NCI-H2196 treated with DMSO at 0.1 percent for 48 hours (cell line): Measurements from ENCODE around the gene ASCL5.
"Not testable (repeated sequence)": the region's sequence is repeated elsewhere in the genome, so short reads cannot be mapped to it uniquely, and the experiment has no call there.

Source experiments
- DNase-seq: peaks from one replicate; lab custom pipeline; 2025; ENCODE audit not compliant: unreplicated experiment; lab: John Stamatoyannopoulos, UW

Gene ASCL5, protein sequence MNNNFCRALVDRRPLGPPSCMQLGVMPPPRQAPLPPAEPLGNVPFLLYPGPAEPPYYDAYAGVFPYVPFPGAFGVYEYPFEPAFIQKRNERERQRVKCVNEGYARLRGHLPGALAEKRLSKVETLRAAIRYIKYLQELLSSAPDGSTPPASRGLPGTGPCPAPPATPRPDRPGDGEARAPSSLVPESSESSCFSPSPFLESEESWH

DNA sequence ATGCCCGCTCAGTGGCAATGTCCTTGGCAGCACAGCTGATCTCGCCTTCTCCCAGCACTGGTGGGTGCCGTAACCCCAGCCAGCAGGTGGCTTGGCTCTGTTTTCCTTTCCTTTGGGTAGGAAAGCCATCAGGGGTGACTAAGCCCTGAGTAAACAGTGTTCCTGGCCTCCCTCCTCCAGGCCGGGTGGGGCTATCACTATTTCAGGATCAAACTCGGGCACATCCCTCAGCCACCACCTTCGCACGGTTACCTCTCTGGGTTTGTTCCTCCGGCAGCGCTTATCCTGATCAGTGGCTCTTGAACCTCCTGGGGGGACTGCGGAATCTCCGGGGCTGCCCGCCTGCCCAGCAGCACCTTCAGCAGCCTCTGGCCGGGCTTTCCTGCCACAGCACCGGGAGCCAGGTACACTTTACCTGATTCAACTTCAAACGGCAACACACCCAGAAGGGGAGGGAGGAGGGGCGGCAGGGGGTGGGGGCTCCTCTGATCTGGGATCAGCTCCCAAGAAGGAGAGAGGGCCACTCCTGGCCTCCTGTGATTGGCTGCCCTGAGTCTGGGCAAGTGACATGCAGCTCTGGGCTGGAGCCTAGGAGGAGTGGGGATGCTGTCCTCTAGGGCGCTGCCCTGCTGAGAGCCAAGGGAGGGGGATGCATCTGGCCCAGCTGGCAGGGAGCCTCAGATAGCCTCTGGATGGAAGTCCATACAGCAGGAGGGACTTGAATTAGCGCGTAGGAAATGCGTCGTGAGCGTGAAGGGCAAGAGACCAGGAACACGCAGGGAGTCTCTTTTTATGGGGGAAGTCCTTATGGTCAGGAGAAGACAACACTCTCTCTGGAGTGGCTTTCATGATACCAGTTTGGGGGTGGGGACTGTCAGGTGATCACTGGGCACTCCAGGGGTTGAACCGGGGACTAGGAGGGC is at the start of gene ASCL5:
ASCL5 (minus strand) TSS at position 353 of the 923 bp plus-strand sequence. CDS start 11,812 bp downstream, outside the sequence.
- DNase-seq, result peak; percentile 47

DNA sequence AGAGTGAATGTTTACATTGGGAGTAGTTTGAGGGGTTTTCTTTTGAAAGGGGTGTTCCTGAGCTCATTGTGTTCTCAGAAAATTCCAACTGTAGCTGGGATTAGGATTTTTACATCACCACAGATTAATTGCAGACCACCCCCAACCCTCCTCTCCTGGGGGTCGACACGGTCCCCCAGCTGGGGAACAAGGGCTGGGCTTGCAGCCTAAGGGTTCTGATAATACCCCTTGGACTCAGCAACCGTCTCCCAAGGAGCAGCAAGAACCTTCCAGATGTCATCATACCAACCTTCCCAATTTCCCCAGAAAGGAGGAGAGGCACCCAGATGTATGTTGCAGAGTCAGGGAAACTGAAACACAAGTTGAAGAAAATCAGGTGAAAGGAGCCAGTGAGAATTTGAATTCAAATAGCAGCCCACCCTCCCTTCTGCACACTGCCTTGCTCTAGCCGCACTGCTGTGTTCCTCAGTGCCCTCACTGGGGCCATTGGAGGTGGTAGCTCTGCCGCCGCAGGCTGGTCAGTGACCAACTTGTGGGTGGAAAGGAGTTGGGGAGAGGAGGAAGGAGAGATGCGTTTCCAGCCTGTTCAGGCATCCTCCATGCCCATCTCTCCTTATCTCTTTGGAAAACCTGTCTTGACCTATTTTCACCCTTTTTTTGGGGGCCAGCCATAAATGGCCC is 49.0 kb upstream of the ASCL5 start:
- DNase-seq, result no peak

DNA sequence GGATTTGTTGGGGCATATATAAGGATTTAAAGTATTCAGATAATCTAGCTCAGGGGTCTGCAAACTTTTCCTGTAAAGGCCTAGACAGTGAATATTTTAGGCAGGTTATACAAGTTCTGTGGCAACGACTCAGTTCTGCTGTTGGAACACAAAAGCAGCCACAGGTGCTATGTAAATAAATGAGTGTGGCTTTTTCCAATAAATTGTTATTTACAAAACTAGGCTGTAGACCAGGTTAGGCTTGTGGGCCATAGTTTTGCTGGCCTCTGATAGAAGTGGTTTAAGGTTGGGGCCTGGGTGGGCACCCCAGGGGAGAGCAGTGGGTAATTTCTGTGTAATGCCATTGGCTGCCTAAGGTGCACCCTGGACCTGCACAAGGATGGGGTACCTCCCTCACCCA is 46.8 kb upstream of the ASCL5 start:
- no peak for DNase-seq

DNA sequence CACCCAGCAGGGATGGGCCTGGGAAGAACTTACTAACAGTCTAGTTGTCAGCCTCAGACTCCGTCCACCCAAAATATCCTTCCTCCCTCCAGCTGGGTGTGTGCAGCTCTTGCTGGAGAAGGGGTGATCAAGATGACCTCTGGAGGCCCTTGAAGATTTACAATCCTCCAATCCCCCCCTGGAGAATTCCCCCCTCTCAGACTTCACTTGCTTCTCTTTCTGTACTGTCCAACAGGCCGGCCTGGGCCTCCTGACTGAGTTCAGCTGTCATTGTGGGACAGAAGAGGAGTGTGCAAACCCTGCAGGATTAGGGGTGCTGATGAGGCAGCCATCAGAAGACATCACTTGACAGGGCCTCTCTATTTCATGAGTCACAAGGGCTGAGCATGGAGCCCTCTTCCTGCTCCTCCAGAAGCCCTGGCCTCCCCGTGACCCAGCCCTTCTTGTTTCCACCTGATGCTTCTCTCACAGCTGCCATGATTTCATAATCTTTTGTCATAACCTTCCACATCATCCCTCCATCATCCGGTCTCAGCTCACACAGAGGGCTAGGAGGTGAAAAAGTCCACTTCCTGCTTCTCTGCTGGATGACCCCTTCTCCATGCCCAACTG is 46.1 kb upstream of the ASCL5 start:
- DNase-seq, result no peak

DNA sequence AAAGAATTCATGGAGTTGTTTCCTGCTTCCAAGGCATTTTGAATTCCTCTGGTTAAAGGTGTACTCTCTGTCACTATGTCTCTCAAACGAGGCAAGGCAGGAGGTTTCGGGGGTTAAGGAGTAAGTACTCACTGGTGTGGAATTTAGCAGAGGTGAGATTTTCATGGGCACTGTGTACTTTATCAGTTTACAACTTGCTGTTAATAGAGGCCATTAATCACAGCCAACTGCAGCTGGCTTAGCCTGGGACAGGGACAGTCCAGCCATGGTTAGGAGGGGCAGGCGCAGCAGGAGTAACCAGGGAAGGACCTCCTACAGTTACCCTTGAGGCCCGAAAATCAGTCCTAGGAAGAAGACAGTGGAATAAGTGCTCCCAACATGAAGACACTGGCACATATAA is 45.3 kb upstream of the ASCL5 start:
- DNase-seq, result no peak

DNA sequence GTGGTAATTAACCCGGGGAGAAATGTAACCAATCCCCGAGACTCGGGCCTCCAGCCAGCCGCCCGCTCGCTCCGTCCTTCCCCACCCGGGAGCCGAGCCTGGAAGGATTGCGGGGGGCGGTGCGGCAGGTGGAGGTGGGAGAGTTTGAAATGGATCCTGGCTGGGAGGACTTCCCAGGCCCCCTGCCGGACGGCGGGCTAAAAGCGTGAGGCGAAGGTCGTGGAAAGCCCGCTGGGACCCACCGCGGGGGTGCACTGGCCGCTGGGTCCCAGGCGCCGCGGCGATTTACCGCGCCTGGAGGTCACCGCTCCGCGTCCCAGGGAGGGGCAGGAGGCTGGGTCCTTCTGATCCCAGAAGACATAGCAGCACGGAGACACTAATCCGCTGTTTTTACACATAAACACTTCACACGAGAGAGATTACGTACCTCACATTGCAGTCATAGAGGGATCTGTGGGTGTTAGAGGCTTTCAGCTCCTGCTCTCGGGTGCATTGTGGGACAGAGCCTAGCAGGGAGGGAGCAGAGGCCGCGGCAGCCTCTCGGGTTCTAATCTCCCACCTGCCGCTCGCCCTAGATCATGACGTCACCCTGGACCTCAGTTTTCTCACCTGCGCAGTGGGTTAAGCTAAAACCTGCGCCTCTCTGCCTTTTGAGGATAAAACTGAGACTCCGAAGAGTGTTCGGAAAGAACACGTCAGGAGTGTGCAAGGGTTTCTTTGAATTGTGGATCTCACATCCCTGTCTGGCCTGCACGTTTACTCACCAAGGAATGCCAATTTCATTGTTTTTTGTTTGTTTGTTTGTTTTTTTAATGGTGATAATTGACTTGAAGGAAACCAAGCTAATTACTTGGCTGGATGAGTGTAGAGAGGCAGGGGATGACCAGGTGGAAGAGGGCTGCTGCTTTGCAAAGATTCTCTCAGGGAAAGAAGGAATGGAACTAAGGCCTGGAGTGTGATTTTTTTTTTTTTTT is 44.4 kb upstream of the ASCL5 start:
- DNase-seq, result peak; percentile 76

DNA sequence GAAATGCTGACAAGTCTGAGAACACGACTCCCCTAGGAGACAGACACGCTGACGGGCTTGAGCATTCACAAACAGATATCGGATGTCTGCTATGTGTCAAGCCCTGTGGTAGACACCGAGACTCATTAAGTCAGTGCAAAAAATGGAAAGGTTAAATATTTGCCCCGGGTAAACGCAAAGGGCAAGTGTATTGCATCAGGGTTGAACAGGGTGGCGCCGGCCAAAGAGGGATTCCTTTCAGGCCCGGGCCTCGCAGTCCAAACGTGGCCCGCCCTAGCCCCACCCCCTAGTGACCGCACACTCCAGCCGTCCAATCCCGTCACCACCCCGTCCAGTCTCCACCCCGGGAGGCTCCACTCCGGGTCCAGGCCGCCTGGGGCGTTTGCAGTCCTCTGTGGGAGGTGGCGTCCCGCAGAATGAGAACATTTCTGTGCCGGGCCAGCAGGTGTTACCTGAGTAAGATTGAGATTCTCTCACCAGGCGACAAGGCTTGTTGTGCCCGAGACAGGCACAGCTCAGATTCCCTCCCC is 43.6 kb upstream of the ASCL5 start:
- peak; percentile 97 for DNase-seq

DNA sequence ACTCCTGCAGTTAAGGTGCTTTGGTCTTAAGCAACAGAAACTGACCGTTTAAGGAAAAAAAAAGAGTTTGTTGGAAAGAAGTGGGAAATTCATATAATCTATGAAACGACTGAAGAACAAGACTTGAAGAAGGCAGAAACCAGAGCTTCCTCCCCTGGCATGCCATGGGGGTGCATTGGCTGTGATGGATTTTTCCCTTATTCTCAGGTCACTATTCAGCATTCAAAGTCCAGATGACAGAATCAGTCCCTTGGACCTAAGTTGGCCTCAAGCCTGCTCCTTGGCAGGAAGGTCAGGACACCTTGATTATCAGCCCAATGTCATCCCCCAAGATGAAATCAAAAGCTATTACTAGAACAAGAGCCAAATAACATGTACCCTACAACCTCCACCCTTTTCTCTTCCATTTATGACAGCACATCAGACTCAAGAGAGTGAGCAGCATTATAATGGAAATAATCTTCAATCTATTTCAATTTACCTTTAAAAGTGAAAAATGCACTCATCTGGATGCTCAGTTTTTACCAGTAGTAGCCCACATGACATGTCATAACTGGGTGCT is 43.1 kb upstream of the ASCL5 start:
- no peak for DNase-seq

DNA sequence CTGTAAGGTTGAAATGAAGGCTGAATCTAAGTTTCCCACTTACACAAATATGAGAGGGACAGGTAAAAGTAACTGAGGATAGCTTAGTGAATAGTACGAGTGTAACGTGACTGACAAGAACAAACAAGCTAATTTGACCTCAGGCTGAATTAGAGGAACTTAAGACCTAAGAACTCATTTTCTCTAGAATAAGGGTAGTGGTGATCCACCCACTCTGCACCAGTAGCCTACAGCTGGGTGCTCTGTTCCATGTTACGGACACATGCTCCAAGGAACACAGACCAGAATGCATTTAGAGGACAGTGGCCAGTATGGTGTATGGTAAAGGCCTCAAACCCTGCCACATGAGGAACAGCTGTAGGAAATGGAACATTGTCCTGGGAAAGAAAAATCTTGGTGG is 42.2 kb upstream of the ASCL5 start:
- no peak for DNase-seq

DNA sequence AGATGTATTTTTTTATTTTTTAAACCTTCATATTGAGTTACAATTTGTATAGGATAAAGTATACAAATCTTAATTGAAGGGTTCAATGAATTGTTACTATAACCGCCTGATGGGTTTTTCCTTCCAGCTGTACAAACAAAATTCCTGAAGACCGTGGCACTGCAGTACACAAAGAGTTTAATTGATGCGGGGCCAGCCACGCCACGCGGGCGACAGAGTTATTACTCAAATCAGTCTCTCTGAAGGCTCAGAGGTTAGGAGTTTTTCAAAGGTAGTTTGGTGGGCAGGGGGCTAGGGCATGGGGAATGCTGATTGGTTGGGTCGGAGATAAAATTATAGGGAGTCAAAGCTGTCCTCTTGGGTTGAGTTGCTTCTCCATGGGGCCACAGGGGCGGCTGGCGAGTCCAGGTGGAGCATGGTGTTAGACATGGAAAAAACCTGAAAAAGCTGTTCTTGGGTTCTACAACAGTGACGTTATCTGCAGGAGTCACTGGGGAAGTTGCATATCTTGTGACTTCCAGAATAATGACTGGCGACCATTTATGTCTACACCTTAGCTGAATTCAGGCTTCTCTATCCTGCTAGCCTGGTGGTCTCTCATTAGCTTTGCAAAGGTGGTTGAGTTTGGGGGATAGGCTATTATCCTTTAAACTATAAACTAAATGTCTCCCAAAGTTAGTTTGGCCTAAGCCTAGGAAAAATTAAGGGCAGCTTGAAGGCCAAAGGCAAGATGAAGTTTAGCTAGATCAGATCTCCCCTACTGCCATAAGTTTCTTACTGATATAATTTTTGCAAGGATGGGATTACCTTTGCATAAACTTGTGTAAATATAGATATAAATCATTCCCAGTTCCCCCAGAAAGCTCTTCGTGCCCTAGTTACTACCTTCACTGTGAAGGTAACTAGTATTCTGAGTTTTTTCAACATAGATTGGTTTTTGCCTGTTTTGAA is 40.3 kb upstream of the ASCL5 start:
- peak; percentile 8 for DNase-seq

DNA sequence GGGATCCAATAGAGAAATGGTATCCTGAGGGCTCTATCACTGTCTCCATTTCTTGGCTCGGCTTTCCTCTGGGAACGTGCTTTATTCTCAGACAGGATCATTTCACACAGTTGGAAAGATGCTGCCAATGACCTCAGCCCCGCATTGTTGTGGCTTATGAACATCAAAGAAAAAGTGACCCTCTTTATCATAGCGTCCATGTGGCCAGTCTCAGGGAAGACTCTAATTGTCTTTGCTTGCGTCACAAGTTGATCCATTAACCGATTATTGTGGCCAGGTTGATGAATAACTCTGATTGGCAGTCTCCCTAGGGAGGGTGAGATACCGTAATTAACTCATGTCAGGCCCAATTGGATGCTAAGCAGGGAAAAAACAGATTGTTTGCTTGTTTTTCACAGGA is 37.7 kb upstream of the ASCL5 start:
- DNase-seq, result no peak

DNA sequence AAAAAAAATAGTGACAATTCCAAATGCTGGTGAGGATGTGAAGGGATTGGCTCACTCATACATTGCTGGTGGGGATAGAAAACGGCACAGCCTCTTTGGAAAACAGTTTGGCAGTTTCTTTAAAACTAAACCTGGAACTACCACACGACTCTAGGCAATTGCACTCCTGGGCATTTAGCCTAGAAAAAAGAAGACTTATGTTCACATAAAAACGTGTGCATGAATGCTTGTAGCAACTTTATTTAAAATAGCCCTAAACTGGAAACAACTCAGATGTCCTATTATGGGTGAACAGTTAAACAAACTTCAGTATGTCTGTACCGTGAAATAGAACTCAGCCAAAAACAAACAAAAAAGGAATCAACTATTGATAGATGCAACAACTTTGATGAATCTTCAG is 36.7 kb upstream of the ASCL5 start:
- no peak for DNase-seq

DNA sequence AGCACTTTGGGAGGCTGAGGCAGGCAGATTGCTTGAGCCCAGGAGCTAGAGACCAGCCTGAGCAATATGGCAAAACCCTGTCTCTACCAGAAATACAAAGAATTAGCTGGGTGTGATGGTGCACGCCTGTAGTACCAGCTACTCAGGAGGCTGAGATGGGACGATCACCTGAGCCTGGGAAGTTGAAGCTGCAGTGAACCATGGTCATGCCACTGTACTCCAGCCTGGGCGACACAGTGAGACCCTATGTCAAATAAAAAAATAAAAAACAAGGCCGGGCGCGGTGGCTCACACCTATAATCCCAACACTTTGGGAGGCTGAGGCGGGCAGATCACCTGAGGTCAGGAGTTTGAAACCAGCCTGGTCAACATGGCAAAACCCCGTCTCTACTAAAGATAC is 36.1 kb upstream of the ASCL5 start:
- not testable (repeated sequence) for DNase-seq

DNA sequence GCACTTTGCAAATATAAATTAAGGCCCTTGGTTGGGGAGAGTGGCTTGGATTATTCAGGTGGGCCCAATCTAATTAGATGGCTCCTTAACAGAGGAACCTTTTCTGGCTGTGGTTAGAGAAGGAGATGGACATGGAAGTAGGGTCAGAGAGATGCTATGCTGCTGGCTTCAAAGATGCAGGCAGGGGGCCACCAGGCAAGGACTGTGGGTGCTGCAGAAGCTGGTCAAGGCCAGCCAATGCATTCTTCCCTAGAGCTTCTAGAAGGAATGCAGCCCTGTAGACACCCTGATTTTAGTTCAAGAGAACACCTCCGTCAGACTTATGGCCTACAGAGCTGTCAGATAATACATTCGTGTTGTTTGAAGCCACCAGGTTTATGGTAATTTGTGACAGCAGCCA is 31.0 kb upstream of the ASCL5 start:
- DNase-seq, result no peak

DNA sequence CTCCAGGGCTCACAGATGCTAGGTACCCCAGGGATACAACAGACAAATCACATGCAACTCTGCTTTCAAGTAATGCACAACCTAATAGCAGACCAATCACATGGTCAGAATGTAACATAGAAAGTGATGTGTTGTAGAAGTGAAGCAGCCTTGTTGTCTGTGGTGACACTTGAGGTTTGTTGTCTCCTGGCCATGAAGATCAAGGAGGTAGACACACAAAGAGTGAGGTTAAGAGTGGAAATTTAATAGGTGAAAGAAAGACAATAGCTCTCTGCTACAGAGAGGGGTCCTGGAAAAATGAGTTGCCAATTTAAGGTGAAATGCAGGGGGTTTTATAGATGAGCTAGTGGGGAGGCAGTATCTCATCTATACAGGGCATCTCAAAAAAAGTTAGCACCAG is 29.8 kb upstream of the ASCL5 start:
- no peak for DNase-seq

DNA sequence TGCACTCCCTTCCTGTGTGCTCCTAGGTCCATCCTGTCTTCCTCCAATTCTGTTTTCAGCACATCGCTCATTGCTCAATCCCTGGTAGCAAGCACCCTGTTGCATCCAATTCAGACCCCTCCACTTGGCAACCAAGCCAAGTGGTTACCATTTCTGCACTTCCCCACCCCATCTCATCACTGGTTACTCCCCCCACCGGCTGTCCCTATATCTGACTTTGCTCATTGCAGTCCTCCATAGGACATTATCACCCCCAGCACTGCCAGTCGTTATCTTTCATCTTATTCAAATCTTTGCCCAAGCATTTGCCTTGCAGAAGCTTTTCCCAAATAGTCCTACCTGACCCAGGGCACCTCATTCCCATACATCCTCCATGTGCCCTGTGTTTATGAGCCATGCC is 29.4 kb upstream of the ASCL5 start:
- DNase-seq, result no peak

DNA sequence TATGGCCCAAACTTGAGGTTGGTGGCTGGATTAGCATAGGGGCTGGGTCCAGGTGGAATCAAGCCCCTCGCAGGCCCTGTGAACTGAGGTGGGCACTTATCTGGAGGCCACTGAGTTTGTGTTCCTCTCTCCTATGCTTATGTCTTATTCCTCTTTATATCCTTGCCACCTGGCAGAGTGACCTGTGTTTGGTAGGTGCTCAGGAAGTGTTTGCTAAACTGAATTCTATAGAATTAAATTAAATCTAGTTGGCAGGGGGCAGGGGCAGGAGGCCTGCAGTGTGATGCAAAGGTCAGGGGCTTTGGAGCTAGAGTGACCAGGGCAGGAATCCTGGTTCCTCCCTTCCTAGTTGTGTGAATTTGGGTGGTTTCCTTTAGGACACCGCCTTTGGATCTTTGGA is 28.4 kb upstream of the ASCL5 start:
- no peak for DNase-seq

DNA sequence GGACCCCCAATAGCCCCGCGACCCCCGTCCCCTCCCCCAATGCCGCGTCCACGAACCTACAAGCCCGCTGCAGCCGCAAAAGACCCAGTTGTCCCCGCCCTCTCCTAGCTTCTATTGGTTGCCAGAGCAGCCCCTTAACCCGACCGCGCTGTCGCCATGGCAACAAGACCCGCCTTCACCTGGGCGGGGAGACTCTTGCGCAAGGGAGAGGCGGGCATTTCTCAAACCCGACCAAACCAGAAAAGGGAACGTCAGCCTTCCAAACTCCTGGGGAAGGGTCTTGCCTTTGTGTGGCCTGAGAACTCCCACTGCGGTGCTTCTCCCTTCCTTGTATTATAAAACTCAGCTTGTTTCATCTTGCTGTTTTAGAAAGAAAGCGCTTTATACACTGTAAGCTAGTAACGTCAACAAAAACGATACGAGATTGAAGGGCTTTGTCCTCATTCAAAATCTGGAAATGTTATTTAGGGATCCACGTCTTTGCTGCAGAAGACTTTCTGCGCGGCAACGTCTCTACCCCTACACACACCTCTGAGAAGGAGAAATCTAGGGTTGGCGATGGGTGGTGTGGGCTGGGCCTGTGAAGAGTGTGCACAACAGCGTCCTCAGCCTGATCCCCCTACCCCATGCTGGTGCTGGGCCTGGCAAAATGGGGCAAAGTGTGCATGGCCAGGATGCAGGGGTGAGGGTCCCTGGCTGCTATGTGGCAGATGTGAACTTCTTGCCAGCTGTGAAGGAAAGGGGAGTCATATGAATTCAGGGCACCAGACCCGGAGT is 27.6 kb upstream of the ASCL5 start, which contains the start of gene TMEM9:
TMEM9 (minus strand) TSS at position 86 of the 777 bp plus-strand sequence. CDS start 551 bp downstream, outside the sequence.
- peak; percentile 85 for DNase-seq
